ENCODE measurements around the gene KRTAP12-2.

KRTAP12-2 gene

GRCh38 chr21:44625756-44626155 is 41.0 kb downstream of the KRTAP12-2 start:
- no peak for DNase-seq

- DNase-seq, result no peak
These were observed 43.2 kb downstream of the KRTAP12-2 start for GRCh38 chr21:44623575-44623974.

GRCh38 chr21:44619886-44620285 is 46.8 kb downstream of the KRTAP12-2 start:
- no peak for DNase-seq

- no peak for DNase-seq
These were observed 47.8 kb downstream of the KRTAP12-2 start for GRCh38 chr21:44618909-44619308.

- no peak for DNase-seq
These were observed 48.2 kb downstream of the KRTAP12-2 start for GRCh38 chr21:44618504-44618903.

- DNase-seq, result no peak
These were observed 49.6 kb downstream of the KRTAP12-2 start for GRCh38 chr21:44617071-44617501.

- DNase-seq, result no peak
These were observed 50.2 kb downstream of the KRTAP12-2 start for GRCh38 chr21:44616591-44616926.
